GM23338 (cell line): ENCODE results near the gene DAD1. TPM values are rescaled to one million over a fixed set of nuclear protein-coding genes. Genes with fewer than 3 reads are reported as not detected.

ENCODE experiments used
- ATAC-seq: fragments of 200-7000 bp; cut with Tn5 transposase; 3 replicates; pipeline ENCODE4 v1.9.1; 2020
- DNase-seq: peaks from one replicate; pipeline ENCODE4 v3.0.0-alpha.2; 2015; ENCODE audit warnings: low spot score
- H2AFZ ChIP-seq: fragments of 200-600 bp; sonication (generic); 2 replicates; pipeline ENCODE4 v1.8.0; 2016; ENCODE audit warnings: antibody characterized with exemption, mild to moderate bottlenecking, moderate library complexity
- H3F3A ChIP-seq: fragments of 200-600 bp; sonication (generic); replicated peaks from 2 replicates; pipeline ENCODE4 v1.8.0; 2017; ENCODE audit warnings: antibody characterized with exemption, mixed run types, low read depth
- H3K27ac ChIP-seq: fragments of 200-600 bp; sonication (generic); 2 replicates; pipeline ENCODE4 v1.6.1; 2016; ENCODE audit warnings: low read depth
- H3K27me3 ChIP-seq: fragments of 200-600 bp; sonication (generic); 2 replicates; pipeline ENCODE4 v1.8.0; 2016; ENCODE audit warnings: mild to moderate bottlenecking, mixed run types, moderate library complexity; ENCODE audit not compliant: insufficient read depth
- H3K36me3 ChIP-seq: fragments of 200-600 bp; sonication (generic); 2 replicates; pipeline ENCODE4 v1.8.0; 2016; ENCODE audit warnings: mild to moderate bottlenecking; ENCODE audit not compliant: insufficient read depth
- H3K4me1 ChIP-seq: fragments of 200-600 bp; sonication (generic); 2 replicates; pipeline ENCODE4 v1.8.0; 2016; ENCODE audit warnings: mild to moderate bottlenecking, moderate library complexity; ENCODE audit not compliant: insufficient read depth
- H3K4me2 ChIP-seq: fragments of 200-600 bp; sonication (generic); 2 replicates; pipeline ENCODE4 v1.7.1; 2017; ENCODE audit warnings: mixed run types
- H3K4me3 ChIP-seq: fragments of 200-600 bp; sonication (generic); 2 replicates; pipeline ENCODE4 v1.6.1; 2016; ENCODE audit warnings: mixed run types
- H3K79me2 ChIP-seq: fragments of 200-600 bp; sonication (generic); replicated peaks from 2 replicates; pipeline ENCODE4 v1.8.0; 2017; ENCODE audit warnings: mild to moderate bottlenecking; ENCODE audit not compliant: insufficient read depth
- H3K9me2 ChIP-seq: fragments of 200-600 bp; sonication (generic); 2 replicates; pipeline ENCODE4 v1.8.0; 2017; ENCODE audit not compliant: insufficient read depth
- H4K20me1 ChIP-seq: fragments of 200-600 bp; sonication (generic); replicated peaks from 2 replicates; pipeline ENCODE4 v1.8.0; 2017; ENCODE audit warnings: mild to moderate bottlenecking; ENCODE audit not compliant: insufficient read depth
- H3K27ac Mint-ChIP-seq: 2 replicates; pipeline ENCODE4 v1.8.0; 2020; ENCODE audit warnings: inconsistent platforms, mild to moderate bottlenecking, moderate library complexity, mixed read lengths
- H3K27me3 Mint-ChIP-seq: 3 replicates; pipeline ENCODE4 v1.8.0; 2022; ENCODE audit warnings: low read depth, mild to moderate bottlenecking, moderate library complexity, mixed read lengths, inconsistent platforms; ENCODE audit not compliant: insufficient read depth, poor library complexity
- H3K36me3 Mint-ChIP-seq: 3 replicates; pipeline ENCODE4 v1.8.0; 2021; ENCODE audit warnings: low read depth, mild to moderate bottlenecking, inconsistent platforms, moderate library complexity, mixed read lengths
- H3K4me1 Mint-ChIP-seq: 3 replicates; pipeline ENCODE4 v1.8.0; 2020; ENCODE audit warnings: mild to moderate bottlenecking, inconsistent platforms, mixed read lengths
- H3K4me3 Mint-ChIP-seq: 3 replicates; pipeline ENCODE4 v1.8.0; 2021; ENCODE audit warnings: moderate library complexity, mild to moderate bottlenecking, inconsistent platforms, mixed read lengths
- H3K9me3 Mint-ChIP-seq: 3 replicates; pipeline ENCODE4 v1.8.0; 2020; ENCODE audit warnings: moderate library complexity, mild to moderate bottlenecking, inconsistent platforms, mixed read lengths
- EZH2 ChIP-seq: fragments of 200-600 bp; sonication (generic); IDR thresholded peaks from one replicate; pipeline ENCODE4 v1.8.0; 2017; ENCODE audit warnings: antibody characterized with exemption, mild to moderate bottlenecking, low read depth; ENCODE audit not compliant: unreplicated experiment
- EZH2phosphoT487 ChIP-seq: fragments of 200-600 bp; sonication (generic); IDR thresholded peaks from one replicate; pipeline ENCODE4 v1.8.1; 2018; ENCODE audit warnings: antibody characterized with exemption; ENCODE audit not compliant: unreplicated experiment
- JUNB ChIP-seq: IDR thresholded peaks from one replicate; pipeline ENCODE4 v1.6.1; 2016; ENCODE audit warnings: antibody characterized with exemption; ENCODE audit not compliant: unreplicated experiment
- NANOG ChIP-seq: IDR thresholded peaks from 2 replicates; pipeline ENCODE4 v1.6.1; 2016; ENCODE audit warnings: antibody characterized with exemption, borderline replicate concordance
- STAT1 ChIP-seq: IDR thresholded peaks from one replicate; pipeline ENCODE4 v1.6.1; 2016; ENCODE audit warnings: antibody characterized with exemption; ENCODE audit not compliant: unreplicated experiment
- polyA plus RNA-seq: library from polyadenylated mRNA; unstranded; fragments of >200 nt; fragmentation: Nextera tagmentation; extraction: Ambion mirVana; gene quantifications from 2 replicates; pipeline ENCODE4 v1.2.1, GENCODE V29; 2016
- total RNA-seq: library from RNA; depleted of rRNA; stranded (reverse); fragments of >200 nt; shearing (Covaris generic); gene quantifications from 2 replicates; pipeline ENCODE4 v1.2.3, GENCODE V29; 2014
- TF ChIP-seq, protein P1 (sequence below): IDR thresholded peaks from 2 replicates; pipeline ENCODE4 v1.6.1; 2016; ENCODE audit warnings: antibody characterized with exemption
- TF ChIP-seq, protein P2 (sequence below): fragments of 250-450 bp; sonication (Bioruptor Pico); IDR thresholded peaks from 2 replicates; pipeline ENCODE4 v1.5.0; 2020; ENCODE audit warnings: mild to moderate bottlenecking, moderate library complexity

Gene DAD1
- total and polyA plus RNA-seq, 2 experiments from 2014 or later: 180 to 252 TPM

DNA sequence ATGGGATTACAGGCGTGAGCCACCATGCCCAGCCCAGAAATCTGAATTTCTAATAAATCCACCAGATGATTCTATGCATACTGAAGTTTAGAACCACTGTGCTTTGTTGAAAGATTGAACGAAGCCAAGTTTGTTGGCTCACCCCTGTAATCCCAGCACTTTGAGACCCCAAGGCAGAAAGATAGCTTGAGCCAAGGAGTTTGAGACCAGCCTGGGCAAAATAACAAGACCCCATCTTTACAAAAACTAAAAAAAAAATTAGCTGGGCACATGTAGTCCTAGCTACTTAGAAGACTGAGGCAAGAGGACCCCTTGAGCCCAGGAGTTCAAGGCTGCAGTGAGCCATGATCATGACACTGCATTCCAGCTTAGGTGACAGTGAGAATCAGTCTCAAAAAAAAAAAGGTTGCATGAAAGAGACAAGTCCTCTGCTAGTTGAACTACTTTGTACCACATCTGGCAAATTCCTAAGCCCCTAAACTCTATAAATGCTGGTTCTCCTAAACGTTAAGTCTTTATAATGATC lies 7.4 kb upstream of the DAD1 start:
- H3K27me3 ChIP-seq: no peaks in the 10 kb centered on the region
- no peaks in the 10 kb centered on the region for H3K9me2 ChIP-seq
- no peak overlapping the region for H3K4me2 ChIP-seq
- Mint-ChIP-seq H3K4me1 (peaks cover 44% of the 10 kb centered on the region), H3K4me3 (no peak overlapping the region), H3K9me3 (no peaks in the 10 kb centered on the region), H3K36me3 (peaks cover 10% of the 10 kb centered on the region; the same call in 2 of the 3 replicates), H3K27ac (no peak overlapping the region), H3K27me3 (peaks cover 5% of the 10 kb centered on the region)
- H3K36me3 ChIP-seq: no peaks in the 10 kb centered on the region
- DNase-seq (no peak), ATAC-seq (no peak)
- H2AFZ ChIP-seq: peak overlapping the region; percentile 97
- H3K27ac ChIP-seq: no peak overlapping the region
- no peak overlapping the region for H3K4me3 ChIP-seq
- no peaks in the 10 kb centered on the region for H3F3A ChIP-seq
- H4K20me1 ChIP-seq: no peaks in the 10 kb centered on the region; the same call in 1 of the 2 replicates
- TF ChIP-seq JUNB (no peak), EZH2phosphoT487 (no peak)
- peaks cover 23% of the 10 kb centered on the region for H3K79me2 ChIP-seq
- H3K4me1 ChIP-seq: peaks cover 22% of the 10 kb centered on the region

DNA sequence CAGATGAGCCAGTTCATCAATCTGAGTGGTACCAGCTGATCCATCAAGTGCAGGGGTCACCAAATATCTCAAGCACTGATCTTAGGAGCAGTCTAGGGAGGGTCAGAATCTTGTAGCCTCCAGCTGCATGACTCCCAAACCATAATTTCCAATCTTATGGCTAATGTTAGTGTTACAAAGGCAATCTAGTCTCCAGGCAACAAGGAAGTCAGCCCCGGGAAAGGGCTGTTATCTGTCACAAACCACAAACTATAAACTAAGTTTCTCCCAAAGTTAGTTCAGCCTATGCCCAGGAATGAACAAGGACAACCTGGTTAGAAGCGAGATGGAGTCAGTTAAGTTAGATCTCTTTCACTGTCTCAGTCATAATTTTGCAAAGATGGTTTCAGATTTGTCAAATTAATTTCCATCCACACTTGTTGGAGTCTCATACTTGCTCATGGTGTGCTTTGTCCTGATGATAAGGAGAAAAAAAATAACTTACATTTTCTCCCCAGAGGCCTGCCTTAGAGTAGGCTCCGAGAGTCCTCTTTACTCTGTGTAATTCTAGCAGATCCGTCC lies 5.2 kb upstream of the DAD1 start:
- no peak overlapping the region for H3K4me2 ChIP-seq
- H3K36me3 Mint-ChIP-seq: no peaks in the 10 kb centered on the region
- no peak for ATAC-seq
- DNase-seq: no peak
- no peak overlapping the region for H2AFZ ChIP-seq
- H3K9me3 Mint-ChIP-seq: no peaks in the 10 kb centered on the region
- 0 out of 2 replicates have a peak, but pooled peaks cover 5% of the 10 kb centered on the region for H3F3A ChIP-seq
- no peaks in the 10 kb centered on the region for H4K20me1 ChIP-seq
- H3K4me1 ChIP-seq: peaks cover 10% of the 10 kb centered on the region
- no peak overlapping the region for H3K27ac Mint-ChIP-seq
- H3K79me2 ChIP-seq: peaks cover 3% of the 10 kb centered on the region
- H3K4me1 Mint-ChIP-seq: peaks cover 37% of the 10 kb centered on the region
- H3K27me3 ChIP-seq: no peaks in the 10 kb centered on the region
- H3K4me3 Mint-ChIP-seq: no peak overlapping the region
- H3K27ac ChIP-seq: no peak overlapping the region
- no peaks in the 10 kb centered on the region for H3K36me3 ChIP-seq
- no peaks in the 10 kb centered on the region for H3K9me2 ChIP-seq
- H3K4me3 ChIP-seq: no peak overlapping the region
- H3K27me3 Mint-ChIP-seq: peaks cover 11% of the 10 kb centered on the region
- TF ChIP-seq, protein P1, sequence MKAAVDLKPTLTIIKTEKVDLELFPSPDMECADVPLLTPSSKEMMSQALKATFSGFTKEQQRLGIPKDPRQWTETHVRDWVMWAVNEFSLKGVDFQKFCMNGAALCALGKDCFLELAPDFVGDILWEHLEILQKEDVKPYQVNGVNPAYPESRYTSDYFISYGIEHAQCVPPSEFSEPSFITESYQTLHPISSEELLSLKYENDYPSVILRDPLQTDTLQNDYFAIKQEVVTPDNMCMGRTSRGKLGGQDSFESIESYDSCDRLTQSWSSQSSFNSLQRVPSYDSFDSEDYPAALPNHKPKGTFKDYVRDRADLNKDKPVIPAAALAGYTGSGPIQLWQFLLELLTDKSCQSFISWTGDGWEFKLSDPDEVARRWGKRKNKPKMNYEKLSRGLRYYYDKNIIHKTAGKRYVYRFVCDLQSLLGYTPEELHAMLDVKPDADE: no peak
- TF ChIP-seq NANOG: no peak
- no peak for TF ChIP-seq EZH2
- no peak for TF ChIP-seq STAT1

DNA sequence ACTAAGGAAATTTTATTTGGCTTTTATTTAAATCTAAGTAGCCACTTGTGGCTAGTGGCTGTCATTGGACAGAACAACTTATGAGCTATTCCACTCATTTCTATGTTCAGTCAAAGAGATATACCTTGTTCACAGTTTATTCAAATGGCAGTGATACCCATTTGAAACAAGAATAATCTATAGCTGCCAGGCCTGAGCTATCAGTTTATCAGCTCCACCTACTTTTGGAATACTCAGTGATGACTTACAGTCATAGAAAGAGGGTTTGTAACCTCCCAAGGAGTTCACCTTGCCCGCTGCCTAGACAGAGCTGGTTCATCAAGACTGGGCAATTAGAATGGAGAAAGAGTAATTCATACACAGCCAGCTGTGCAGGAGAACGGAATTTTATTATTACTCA lies 4.6 kb upstream of the DAD1 start:
- Histone ChIP-seq H3F3A (0 out of 2 replicates have a peak, but pooled peaks cover 5% of the 10 kb centered on the region), H4K20me1 (no peaks in the 10 kb centered on the region), H3K4me3 (no peak overlapping the region), H2AFZ (no peak overlapping the region), H3K27ac (no peak overlapping the region), H3K79me2 (peaks cover 2% of the 10 kb centered on the region), H3K27me3 (no peaks in the 10 kb centered on the region), H3K9me2 (no peaks in the 10 kb centered on the region), H3K4me1 (peaks cover 8% of the 10 kb centered on the region), H3K4me2 (no peak overlapping the region), H3K36me3 (no peaks in the 10 kb centered on the region)
- Mint-ChIP-seq H3K36me3 (no peaks in the 10 kb centered on the region; the same call in 2 of the 3 replicates), H3K4me3 (no peak overlapping the region), H3K27ac (no peak overlapping the region), H3K9me3 (peaks cover 5% of the 10 kb centered on the region; the same call in 1 of the 3 replicates), H3K4me1 (peaks cover 33% of the 10 kb centered on the region), H3K27me3 (peaks cover 15% of the 10 kb centered on the region)
- DNase-seq: no peak
- ATAC-seq: no peak
- TF ChIP-seq STAT1: no peak
- TF ChIP-seq NANOG: no peak
- TF ChIP-seq, protein P2, sequence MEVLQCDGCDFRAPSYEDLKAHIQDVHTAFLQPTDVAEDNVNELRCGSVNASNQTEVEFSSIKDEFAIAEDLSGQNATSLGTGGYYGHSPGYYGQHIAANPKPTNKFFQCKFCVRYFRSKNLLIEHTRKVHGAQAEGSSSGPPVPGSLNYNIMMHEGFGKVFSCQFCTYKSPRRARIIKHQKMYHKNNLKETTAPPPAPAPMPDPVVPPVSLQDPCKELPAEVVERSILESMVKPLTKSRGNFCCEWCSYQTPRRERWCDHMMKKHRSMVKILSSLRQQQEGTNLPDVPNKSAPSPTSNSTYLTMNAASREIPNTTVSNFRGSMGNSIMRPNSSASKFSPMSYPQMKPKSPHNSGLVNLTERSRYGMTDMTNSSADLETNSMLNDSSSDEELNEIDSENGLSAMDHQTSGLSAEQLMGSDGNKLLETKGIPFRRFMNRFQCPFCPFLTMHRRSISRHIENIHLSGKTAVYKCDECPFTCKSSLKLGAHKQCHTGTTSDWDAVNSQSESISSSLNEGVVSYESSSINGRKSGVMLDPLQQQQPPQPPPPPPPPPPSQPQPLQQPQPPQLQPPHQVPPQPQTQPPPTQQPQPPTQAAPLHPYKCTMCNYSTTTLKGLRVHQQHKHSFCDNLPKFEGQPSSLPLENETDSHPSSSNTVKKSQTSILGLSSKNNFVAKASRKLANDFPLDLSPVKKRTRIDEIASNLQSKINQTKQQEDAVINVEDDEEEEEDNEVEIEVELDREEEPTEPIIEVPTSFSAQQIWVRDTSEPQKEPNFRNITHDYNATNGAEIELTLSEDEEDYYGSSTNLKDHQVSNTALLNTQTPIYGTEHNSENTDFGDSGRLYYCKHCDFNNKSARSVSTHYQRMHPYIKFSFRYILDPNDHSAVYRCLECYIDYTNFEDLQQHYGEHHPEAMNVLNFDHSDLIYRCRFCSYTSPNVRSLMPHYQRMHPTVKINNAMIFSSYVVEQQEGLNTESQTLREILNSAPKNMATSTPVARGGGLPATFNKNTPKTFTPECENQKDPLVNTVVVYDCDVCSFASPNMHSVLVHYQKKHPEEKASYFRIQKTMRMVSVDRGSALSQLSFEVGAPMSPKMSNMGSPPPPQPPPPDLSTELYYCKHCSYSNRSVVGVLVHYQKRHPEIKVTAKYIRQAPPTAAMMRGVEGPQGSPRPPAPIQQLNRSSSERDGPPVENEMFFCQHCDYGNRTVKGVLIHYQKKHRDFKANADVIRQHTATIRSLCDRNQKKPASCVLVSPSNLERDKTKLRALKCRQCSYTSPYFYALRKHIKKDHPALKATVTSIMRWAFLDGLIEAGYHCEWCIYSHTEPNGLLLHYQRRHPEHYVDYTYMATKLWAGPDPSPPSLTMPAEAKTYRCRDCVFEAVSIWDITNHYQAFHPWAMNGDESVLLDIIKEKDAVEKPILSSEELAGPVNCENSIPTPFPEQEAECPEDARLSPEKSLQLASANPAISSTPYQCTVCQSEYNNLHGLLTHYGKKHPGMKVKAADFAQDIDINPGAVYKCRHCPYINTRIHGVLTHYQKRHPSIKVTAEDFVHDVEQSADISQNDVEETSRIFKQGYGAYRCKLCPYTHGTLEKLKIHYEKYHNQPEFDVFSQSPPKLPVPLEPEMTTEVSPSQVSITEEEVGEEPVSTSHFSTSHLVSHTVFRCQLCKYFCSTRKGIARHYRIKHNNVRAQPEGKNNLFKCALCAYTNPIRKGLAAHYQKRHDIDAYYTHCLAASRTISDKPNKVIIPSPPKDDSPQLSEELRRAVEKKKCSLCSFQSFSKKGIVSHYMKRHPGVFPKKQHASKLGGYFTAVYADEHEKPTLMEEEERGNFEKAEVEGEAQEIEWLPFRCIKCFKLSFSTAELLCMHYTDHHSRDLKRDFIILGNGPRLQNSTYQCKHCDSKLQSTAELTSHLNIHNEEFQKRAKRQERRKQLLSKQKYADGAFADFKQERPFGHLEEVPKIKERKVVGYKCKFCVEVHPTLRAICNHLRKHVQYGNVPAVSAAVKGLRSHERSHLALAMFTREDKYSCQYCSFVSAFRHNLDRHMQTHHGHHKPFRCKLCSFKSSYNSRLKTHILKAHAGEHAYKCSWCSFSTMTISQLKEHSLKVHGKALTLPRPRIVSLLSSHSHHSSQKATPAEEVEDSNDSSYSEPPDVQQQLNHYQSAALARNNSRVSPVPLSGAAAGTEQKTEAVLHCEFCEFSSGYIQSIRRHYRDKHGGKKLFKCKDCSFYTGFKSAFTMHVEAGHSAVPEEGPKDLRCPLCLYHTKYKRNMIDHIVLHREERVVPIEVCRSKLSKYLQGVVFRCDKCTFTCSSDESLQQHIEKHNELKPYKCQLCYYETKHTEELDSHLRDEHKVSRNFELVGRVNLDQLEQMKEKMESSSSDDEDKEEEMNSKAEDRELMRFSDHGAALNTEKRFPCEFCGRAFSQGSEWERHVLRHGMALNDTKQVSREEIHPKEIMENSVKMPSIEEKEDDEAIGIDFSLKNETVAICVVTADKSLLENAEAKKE (CRISPR knock-in tag): no peak
